HuH-7 (cell line): ENCODE data around the gene TMEM101.
"Not testable (repeated sequence)": the region's sequence is repeated elsewhere in the genome, so short reads cannot be mapped to it uniquely, and the experiment has no call there.

Source experiments
- DNase-seq: peaks from one replicate; pipeline ENCODE4 v3.0.0; 2011; ENCODE audit warnings: low spot score

Gene TMEM101

GRCh38 chr17:44024271-44024663 is 9.5 kb upstream of the TMEM101 start:
- DNase-seq, result no peak

- DNase-seq, result no peak
These were observed 8.9 kb upstream of the TMEM101 start for GRCh38 chr17:44023545-44024270.

GRCh38 chr17:44022246-44022645 is 7.5 kb upstream of the TMEM101 start:
- DNase-seq, result no peak

GRCh38 chr17:44021227-44021626 is 6.5 kb upstream of the TMEM101 start:
- not testable (repeated sequence) for DNase-seq

GRCh38 chr17:44014133-44014436 is 678 bp downstream of the TMEM101 start:
- no peak for DNase-seq

- no peak for DNase-seq
These were observed 1.9 kb downstream of the TMEM101 start for GRCh38 chr17:44012874-44013273.

GRCh38 chr17:44012391-44012790 is 2.4 kb downstream of the TMEM101 start:
- no peak for DNase-seq

- no peak for DNase-seq
These were observed 2.9 kb downstream of the TMEM101 start for GRCh38 chr17:44011876-44012275.

GRCh38 chr17:44010966-44011647 is 3.7 kb downstream of the TMEM101 start:
- no peak for DNase-seq

- DNase-seq, result no peak
These were observed 6.4 kb downstream of the TMEM101 start for GRCh38 chr17:44008205-44008909.

GRCh38 chr17:44007346-44008204 is 7.2 kb downstream of the TMEM101 start:
- no peak for DNase-seq

GRCh38 chr17:44006598-44007345 is 8.0 kb downstream of the TMEM101 start:
- peak; percentile 88 for DNase-seq

- no peak for DNase-seq
These were observed 8.5 kb downstream of the TMEM101 start for GRCh38 chr17:44006272-44006597.

GRCh38 chr17:44005527-44006271 is 9.1 kb downstream of the TMEM101 start:
- DNase-seq, result peak; percentile 78

- DNase-seq, result peak; percentile 37
These were observed 9.8 kb downstream of the TMEM101 start for GRCh38 chr17:44004761-44005526.

GRCh38 chr17:44004077-44004760 is 10.5 kb downstream of the TMEM101 start, which contains the start of gene NAGS:
NAGS (plus strand) TSS chr17:44004622; CDS start chr17:44004664, 42 bp downstream.
- DNase-seq, result peak; percentile 72

GRCh38 chr17:44002141-44002848 is 12.5 kb downstream of the TMEM101 start:
- no peak for DNase-seq

- DNase-seq, result peak; percentile 57
These were observed 13.3 kb downstream of the TMEM101 start for GRCh38 chr17:44001461-44001920.
